K562 (cell line): ENCODE results near the gene C10orf95.

ENCODE experiments used
- GATA2 ChIP-seq: sonication (generic); formaldehyde crosslinking; IDR thresholded peaks from 2 replicates; pipeline ENCODE4 v1.4.0; 2020; ENCODE audit warnings: mild to moderate bottlenecking, missing genetic modification reagents
- MEF2A ChIP-seq: IDR thresholded peaks from 2 replicates; pipeline ENCODE4 v1.6.1; 2011; ENCODE audit warnings: low read depth, mild to moderate bottlenecking, low read length, moderate library complexity; ENCODE audit not compliant: control insufficient read depth
- POLR2A ChIP-seq: fragments of 450-650 bp; conservative IDR thresholded peaks from 2 replicates; pipeline ENCODE4 v1.6.1; 2016
- SMARCB1 ChIP-seq: IDR thresholded peaks from 2 replicates; pipeline ENCODE4 v1.6.1; 2011; ENCODE audit warnings: improper control_type of control experiment, low read depth; ENCODE audit not compliant: insufficient read length
- SP1 ChIP-seq: sonication (generic); formaldehyde crosslinking; IDR thresholded peaks from 2 replicates; pipeline ENCODE4 v1.8.1; 2022; ENCODE audit warnings: mild to moderate bottlenecking, missing genetic modification reagents
- TSC22D4 ChIP-seq: fragments of 450-650 bp; IDR thresholded peaks from 2 replicates; pipeline ENCODE4 v1.6.1; 2016; ENCODE audit warnings: missing genetic modification characterization, missing biosample characterization, control low read depth
- ZFP1 ChIP-seq: fragments of 450-650 bp; formaldehyde crosslinking; IDR thresholded peaks from 2 replicates; pipeline ENCODE4 v1.4.0; 2020; ENCODE audit warnings: mild to moderate bottlenecking, mixed read lengths
- ZNF23 ChIP-seq: fragments of 250-450 bp; sonication (Bioruptor Pico); IDR thresholded peaks from 2 replicates; pipeline ENCODE4 v1.4.0; 2020; ENCODE audit warnings: mild to moderate bottlenecking
- TF ChIP-seq, protein P1 (sequence below): fragments of 250-450 bp; sonication (Bioruptor Pico); IDR thresholded peaks from 2 replicates; pipeline ENCODE4 v1.8.0; 2022; ENCODE audit warnings: moderate library complexity, mild to moderate bottlenecking, inconsistent platforms
- TF ChIP-seq, protein P2 (sequence below): fragments of 450-650 bp; IDR thresholded peaks from 2 replicates; pipeline ENCODE4 v1.6.1; 2016; ENCODE audit warnings: antibody characterized with exemption
- TF ChIP-seq, protein P3 (sequence below): sonication (generic); formaldehyde crosslinking; IDR thresholded peaks from 2 replicates; pipeline ENCODE4 v1.9.0; 2022; ENCODE audit warnings: mild to moderate bottlenecking, missing genetic modification reagents

DNA sequence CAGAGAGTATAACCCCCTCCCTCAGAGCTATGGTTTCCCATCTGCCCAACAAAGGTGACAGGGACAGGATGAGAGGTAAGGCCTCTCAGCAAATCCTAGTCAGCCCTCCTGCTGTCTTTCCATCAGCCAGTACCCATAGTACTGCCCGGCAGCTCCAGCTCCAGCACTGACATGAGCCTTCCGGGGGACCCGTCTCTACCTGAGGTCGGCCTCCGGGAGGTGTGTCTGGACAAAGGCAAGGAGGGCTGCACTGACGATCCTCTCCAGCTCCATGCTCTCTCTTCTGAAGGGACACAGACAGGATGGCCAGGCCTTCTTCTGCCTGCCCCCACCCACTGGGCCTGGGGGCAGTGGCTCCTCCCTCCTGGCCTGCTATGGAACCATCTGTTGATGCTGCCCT, 26.4 kb downstream of the C10orf95 start:
- TF ChIP-seq TSC22D4 (tag), result no peak
- TF ChIP-seq GATA2 (CRISPR knock-in tag), result no peak
- TF ChIP-seq, protein P1, sequence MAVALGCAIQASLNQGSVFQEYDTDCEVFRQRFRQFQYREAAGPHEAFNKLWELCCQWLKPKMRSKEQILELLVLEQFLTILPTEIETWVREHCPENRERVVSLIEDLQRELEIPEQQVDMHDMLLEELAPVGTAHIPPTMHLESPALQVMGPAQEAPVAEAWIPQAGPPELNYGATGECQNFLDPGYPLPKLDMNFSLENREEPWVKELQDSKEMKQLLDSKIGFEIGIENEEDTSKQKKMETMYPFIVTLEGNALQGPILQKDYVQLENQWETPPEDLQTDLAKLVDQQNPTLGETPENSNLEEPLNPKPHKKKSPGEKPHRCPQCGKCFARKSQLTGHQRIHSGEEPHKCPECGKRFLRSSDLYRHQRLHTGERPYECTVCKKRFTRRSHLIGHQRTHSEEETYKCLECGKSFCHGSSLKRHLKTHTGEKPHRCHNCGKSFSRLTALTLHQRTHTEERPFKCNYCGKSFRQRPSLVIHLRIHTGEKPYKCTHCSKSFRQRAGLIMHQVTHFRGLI (CRISPR knock-in tag), result no peak
- TF ChIP-seq ZNF23 (CRISPR knock-in tag), result no peak
- TF ChIP-seq, protein P2, sequence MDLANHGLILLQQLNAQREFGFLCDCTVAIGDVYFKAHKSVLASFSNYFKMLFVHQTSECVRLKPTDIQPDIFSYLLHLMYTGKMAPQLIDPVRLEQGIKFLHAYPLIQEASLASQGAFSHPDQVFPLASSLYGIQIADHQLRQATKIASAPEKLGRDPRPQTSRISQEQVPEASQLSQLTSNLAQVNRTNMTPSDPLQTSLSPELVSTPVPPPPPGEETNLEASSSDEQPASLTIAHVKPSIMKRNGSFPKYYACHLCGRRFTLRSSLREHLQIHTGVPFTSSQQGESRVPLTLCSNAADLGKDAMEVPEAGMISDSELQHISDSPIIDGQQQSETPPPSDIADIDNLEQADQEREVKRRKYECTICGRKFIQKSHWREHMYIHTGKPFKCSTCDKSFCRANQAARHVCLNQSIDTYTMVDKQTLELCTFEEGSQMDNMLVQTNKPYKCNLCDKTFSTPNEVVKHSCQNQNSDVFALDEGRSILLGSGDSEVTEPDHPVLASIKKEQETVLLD, result no peak
- no peak for TF ChIP-seq MEF2A
- TF ChIP-seq ZFP1 (CRISPR knock-in tag), result no peak
- TF ChIP-seq, protein P3, sequence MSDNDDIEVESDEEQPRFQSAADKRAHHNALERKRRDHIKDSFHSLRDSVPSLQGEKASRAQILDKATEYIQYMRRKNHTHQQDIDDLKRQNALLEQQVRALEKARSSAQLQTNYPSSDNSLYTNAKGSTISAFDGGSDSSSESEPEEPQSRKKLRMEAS, result no peak
- no peak for TF ChIP-seq SP1 (CRISPR knock-in tag)
- no peak for TF ChIP-seq SMARCB1
- TF ChIP-seq POLR2A, result no peak
